Measurements from ENCODE around the gene SAFB2. TPM values are rescaled to one million over a fixed set of nuclear protein-coding genes. Genes with fewer than 3 reads are reported as not detected.

Gene SAFB2
- total and polyA plus RNA-seq, 9 of the 15 experiments (the other 6 are each of a cell fraction or from before 2014, with no cell fraction given): 4.5 to 103 (median 47.3) TPM

DNA sequence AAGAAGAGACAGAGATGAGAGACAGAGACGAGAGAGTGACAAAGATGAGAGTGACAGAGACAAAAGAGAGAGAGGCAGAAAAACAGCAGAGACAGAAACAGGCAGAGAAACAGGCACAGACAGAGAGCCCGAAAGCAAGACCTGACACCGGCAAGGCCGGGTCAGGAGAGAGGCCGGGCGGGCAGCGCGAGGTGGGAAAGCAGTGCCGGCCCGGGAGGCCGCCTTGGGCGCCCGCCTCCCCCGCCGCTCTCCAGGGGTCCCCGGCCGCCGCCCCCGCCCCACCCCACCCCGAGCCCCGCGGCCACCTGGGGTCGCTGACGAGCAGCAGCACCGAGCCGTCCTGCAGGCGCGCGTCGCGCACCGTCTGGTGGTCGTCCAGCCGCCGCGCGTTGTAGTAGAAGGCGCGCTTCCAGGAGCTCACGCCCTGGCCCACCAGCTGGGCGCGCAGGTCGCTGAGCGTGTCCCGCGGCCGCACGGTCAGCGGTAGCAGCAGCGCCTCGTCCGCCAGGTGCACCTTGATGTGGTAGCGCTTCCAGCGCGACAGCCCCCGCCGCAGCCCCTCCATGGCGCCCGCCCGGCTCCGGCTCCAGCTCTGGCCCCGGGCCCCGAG, 55.1 kb downstream of the SAFB2 start, which contains the start of gene TINCR:
Gene TINCR, minus strand, starts transcription at position 594 of the 610 bp plus-strand sequence.
- Histone ChIP-seq H2AFZ (ENCODE audit: low read depth, low read length) (no peak within 1 kb of the TSS), H4K20me1 (replicated peaks; ENCODE audit: control insufficient read depth, insufficient read depth, low read length) (no peaks in the 10 kb centered on the region), H3K4me3 (no peak within 1 kb of the TSS), H3K36me3 (ENCODE audit: control insufficient read depth, insufficient read depth, low read length) (no peaks in the 10 kb centered on the region), H3K27me3 (ENCODE audit: control insufficient read depth in 2 of 2, insufficient read depth in 2 of 2, low read length in 2 of 2) (0 out of 5 replicates have a peak, but pooled peaks cover 0 to 6% of the 10 kb centered on the region in 2 experiments), H3K4me2 (ENCODE audit: insufficient read depth, low read length) (no peak within 1 kb of the TSS), H3K79me2 (ENCODE audit: control insufficient read depth, insufficient read depth, low read length) (no peaks in the 10 kb centered on the region), H3K9me3 (replicated peaks; ENCODE audit: control insufficient read depth, insufficient read depth, low read depth, low read length) (no peaks in the 10 kb centered on the region), H3K4me1 (replicated peaks in 1 of 2; ENCODE audit: control insufficient read depth in 2 of 2, insufficient read depth in 2 of 2, low read length in 2 of 2) (peaks cover 0 to under 1% of the 10 kb centered on the region in 2 experiments; a peak in 1 of 5 replicates), H3K9me1 (ENCODE audit: control insufficient read depth, insufficient read depth, low read length) (no peaks in the 10 kb centered on the region), H3K27ac (ENCODE audit: extremely low read depth, low read depth, low read length) (no peak within 1 kb of the TSS), H3K9ac (ENCODE audit: insufficient read depth in 1 of 2, low read depth in 2 of 2, low read length in 2 of 2) (no peak within 1 kb of the TSS)
- TF ChIP-seq, protein P1, sequence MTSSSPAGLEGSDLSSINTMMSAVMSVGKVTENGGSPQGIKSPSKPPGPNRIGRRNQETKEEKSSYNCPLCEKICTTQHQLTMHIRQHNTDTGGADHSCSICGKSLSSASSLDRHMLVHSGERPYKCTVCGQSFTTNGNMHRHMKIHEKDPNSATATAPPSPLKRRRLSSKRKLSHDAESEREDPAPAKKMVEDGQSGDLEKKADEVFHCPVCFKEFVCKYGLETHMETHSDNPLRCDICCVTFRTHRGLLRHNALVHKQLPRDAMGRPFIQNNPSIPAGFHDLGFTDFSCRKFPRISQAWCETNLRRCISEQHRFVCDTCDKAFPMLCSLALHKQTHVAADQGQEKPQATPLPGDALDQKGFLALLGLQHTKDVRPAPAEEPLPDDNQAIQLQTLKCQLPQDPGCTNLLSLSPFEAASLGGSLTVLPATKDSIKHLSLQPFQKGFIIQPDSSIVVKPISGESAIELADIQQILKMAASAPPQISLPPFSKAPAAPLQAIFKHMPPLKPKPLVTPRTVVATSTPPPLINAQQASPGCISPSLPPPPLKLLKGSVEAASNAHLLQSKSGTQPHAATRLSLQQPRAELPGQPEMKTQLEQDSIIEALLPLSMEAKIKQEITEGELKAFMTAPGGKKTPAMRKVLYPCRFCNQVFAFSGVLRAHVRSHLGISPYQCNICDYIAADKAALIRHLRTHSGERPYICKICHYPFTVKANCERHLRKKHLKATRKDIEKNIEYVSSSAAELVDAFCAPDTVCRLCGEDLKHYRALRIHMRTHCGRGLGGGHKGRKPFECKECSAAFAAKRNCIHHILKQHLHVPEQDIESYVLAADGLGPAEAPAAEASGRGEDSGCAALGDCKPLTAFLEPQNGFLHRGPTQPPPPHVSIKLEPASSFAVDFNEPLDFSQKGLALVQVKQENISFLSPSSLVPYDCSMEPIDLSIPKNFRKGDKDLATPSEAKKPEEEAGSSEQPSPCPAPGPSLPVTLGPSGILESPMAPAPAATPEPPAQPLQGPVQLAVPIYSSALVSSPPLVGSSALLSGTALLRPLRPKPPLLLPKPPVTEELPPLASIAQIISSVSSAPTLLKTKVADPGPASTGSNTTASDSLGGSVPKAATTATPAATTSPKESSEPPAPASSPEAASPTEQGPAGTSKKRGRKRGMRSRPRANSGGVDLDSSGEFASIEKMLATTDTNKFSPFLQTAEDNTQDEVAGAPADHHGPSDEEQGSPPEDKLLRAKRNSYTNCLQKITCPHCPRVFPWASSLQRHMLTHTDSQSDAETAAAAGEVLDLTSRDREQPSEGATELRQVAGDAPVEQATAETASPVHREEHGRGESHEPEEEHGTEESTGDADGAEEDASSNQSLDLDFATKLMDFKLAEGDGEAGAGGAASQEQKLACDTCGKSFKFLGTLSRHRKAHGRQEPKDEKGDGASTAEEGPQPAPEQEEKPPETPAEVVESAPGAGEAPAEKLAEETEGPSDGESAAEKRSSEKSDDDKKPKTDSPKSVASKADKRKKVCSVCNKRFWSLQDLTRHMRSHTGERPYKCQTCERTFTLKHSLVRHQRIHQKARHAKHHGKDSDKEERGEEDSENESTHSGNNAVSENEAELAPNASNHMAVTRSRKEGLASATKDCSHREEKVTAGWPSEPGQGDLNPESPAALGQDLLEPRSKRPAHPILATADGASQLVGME (CRISPR knock-in tag; IDR thresholded peaks at IDR 0.05): no peak
- TF ChIP-seq, protein P2, sequence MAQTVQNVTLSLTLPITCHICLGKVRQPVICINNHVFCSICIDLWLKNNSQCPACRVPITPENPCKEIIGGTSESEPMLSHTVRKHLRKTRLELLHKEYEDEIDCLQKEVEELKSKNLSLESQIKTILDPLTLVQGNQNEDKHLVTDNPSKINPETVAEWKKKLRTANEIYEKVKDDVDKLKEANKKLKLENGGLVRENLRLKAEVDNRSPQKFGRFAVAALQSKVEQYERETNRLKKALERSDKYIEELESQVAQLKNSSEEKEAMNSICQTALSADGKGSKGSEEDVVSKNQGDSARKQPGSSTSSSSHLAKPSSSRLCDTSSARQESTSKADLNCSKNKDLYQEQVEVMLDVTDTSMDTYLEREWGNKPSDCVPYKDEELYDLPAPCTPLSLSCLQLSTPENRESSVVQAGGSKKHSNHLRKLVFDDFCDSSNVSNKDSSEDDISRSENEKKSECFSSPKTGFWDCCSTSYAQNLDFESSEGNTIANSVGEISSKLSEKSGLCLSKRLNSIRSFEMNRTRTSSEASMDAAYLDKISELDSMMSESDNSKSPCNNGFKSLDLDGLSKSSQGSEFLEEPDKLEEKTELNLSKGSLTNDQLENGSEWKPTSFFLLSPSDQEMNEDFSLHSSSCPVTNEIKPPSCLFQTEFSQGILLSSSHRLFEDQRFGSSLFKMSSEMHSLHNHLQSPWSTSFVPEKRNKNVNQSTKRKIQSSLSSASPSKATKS (CRISPR knock-in tag; IDR thresholded peaks at IDR 0.05): no peak
- TF ChIP-seq, protein P3, sequence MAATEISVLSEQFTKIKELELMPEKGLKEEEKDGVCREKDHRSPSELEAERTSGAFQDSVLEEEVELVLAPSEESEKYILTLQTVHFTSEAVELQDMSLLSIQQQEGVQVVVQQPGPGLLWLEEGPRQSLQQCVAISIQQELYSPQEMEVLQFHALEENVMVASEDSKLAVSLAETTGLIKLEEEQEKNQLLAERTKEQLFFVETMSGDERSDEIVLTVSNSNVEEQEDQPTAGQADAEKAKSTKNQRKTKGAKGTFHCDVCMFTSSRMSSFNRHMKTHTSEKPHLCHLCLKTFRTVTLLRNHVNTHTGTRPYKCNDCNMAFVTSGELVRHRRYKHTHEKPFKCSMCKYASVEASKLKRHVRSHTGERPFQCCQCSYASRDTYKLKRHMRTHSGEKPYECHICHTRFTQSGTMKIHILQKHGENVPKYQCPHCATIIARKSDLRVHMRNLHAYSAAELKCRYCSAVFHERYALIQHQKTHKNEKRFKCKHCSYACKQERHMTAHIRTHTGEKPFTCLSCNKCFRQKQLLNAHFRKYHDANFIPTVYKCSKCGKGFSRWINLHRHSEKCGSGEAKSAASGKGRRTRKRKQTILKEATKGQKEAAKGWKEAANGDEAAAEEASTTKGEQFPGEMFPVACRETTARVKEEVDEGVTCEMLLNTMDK (IDR thresholded peaks at IDR 0.05; ENCODE audit: borderline replicate concordance, insufficient read depth, low read depth, low read length, poor library complexity, severe bottlenecking): no peak
- TF ChIP-seq, protein P4, sequence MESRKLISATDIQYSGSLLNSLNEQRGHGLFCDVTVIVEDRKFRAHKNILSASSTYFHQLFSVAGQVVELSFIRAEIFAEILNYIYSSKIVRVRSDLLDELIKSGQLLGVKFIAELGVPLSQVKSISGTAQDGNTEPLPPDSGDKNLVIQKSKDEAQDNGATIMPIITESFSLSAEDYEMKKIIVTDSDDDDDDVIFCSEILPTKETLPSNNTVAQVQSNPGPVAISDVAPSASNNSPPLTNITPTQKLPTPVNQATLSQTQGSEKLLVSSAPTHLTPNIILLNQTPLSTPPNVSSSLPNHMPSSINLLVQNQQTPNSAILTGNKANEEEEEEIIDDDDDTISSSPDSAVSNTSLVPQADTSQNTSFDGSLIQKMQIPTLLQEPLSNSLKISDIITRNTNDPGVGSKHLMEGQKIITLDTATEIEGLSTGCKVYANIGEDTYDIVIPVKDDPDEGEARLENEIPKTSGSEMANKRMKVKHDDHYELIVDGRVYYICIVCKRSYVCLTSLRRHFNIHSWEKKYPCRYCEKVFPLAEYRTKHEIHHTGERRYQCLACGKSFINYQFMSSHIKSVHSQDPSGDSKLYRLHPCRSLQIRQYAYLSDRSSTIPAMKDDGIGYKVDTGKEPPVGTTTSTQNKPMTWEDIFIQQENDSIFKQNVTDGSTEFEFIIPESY (CRISPR knock-in tag; IDR thresholded peaks at IDR 0.05): peak; percentile 97
- TF ChIP-seq NFATC3 (IDR thresholded peaks at IDR 0.05): no peak
- intact Hi-C loops (cut with micrococcal nuclease): no loop called here
- BruUV-seq (replicated peaks): no TSS peak
- CTCF ChIA-PET (ENCODE audit: low intra/inter-chr PET ratio): no interaction called here
- WGBS (ENCODE audit: insufficient coverage, low coverage, missing lambda C conversion rate): 83% methylated on average over 7 of the region's 63 CpGs
- POLR2A ChIA-PET: no interaction called here
- in situ Hi-C loops (cut with MboI): no loop called here
- no peak for FAIRE-seq
- no peak for DNase-seq (ENCODE audit: extremely low read depth in 1 of 4, low spot score in 3 of 4)
- no peak for ATAC-seq

Measured in K562 (cell line).